Umbilical cord (tissue), 2 donors: Measurements from ENCODE around the gene COL5A1. TPM values are rescaled to one million over a fixed set of nuclear protein-coding genes. Genes with fewer than 3 reads are reported as not detected.
"Not testable (repeated sequence)": the region's sequence is repeated elsewhere in the genome, so short reads cannot be mapped to it uniquely, and the experiment has no call there.

Experiments used
- DNase-seq: peaks from one replicate; pipeline ENCODE4 v3.0.0-alpha.2; 2015; ENCODE audit warnings: low spot score
- total RNA-seq: library from RNA; depleted of rRNA; stranded (reverse); fragments of >200 nt; gene quantifications from one replicate; pipeline ENCODE4 v1.2.3, GENCODE V29; 2014; ENCODE audit warnings: low replicate concordance; ENCODE audit not compliant: insufficient read depth

The COL5A1 gene
- total RNA-seq, 1 donor from 2014 or later, result 1,367 TPM

DNA sequence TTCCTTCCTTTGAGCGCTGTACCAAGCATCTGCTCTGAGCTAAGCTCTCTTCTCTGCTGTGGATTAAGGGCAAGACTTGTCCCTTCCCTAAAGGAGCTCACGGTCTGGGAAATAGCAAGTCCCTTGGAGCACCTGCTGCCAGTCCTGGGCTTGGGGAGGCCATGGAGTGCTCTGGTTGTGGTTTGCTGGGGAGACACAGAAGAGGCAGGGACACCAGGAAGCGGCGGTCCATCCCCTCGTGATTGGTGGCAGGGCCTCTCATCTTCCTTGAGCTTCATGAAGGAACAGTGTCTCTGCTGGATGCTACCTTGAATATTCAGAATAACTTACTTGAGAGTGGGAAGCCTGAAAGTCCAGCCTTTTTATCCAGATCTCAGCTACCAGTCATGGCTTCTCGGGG is 35.3 kb downstream of the COL5A1 start:
- no peak for DNase-seq

DNA sequence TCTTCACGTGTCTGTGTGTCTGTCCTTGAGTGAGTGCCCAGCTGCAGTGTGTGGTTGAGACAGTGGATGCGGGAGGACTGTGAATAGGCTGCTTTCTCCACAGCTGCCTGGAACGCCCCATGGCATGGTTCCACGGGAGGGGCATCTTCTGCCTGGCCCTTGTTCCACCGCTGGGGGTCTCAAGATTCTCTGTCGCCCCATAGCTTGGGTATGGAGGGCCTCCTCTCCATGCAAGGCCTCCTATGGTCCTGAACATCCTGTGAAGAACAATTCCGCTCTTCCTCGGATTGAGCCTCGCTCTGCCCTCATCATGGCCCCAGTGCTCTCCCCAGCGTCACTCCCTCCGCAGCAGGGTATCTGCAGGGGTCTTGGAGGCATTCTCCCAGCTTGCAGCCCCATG is 36.1 kb downstream of the COL5A1 start:
- no peak for DNase-seq

DNA sequence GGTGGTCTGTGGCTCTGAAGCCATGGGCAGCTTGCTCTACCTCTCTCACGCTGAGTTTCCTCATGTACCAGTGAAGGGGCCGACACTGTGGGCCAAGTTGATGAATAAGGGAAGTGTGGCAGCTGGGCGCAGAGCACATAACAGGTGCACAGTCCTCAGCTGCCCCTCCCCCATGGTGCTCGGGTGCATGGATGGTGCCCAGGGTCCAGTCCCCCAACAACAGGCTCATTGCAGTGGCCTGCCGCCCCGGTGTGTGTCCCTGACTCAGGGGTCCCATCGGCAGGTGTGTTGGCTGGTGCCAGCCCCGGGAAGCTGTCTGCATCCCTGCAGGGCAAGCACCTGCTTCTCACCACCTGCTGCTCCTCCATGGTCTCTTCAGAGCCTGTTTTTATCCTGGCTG is 36.6 kb downstream of the COL5A1 start:
- DNase-seq, result no peak

- DNase-seq, result no peak
Observed at GRCh38 chr9:134678666-134679443, 37.3 kb downstream of the COL5A1 start.

DNA sequence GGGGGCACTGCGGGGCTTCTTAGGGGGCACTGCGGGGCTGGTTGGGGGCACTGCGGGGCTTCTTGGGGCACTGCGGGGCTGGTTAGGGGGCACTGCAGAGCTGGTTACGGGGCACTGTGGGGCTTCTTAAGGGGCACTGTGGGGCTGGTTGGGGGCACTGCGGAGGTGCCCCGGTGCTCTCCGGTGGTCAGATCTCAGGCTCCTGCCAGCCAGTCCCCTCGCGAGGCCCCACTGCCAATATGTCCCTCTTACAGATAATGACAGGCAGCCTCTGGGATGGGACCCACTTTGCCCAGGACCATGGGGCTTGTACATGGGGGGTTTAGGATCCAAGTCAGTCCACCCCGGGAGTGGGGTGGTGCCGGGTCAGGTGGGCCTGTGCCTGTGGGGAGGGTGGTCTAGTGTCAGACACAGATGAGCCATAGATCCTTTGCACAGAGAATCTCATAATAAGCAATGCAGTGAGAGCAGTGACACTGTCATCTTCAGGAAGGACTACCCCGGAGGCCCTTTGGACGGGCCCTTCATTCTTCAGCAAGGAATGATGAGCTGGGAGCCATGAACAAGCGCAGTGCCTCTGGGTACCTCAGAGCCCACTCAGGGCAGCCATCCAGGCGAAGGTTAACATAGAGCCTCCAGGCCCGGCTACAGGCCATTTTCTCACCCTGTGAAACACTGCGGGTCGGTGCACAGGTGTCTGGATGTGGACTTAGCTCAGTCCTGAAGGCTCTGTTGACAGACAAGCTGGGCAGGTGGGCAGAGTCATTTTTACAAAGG is 38.2 kb downstream of the COL5A1 start:
- no peak for DNase-seq

- DNase-seq, result no peak
Observed at GRCh38 chr9:134680393-134681060, 38.9 kb downstream of the COL5A1 start.

DNA sequence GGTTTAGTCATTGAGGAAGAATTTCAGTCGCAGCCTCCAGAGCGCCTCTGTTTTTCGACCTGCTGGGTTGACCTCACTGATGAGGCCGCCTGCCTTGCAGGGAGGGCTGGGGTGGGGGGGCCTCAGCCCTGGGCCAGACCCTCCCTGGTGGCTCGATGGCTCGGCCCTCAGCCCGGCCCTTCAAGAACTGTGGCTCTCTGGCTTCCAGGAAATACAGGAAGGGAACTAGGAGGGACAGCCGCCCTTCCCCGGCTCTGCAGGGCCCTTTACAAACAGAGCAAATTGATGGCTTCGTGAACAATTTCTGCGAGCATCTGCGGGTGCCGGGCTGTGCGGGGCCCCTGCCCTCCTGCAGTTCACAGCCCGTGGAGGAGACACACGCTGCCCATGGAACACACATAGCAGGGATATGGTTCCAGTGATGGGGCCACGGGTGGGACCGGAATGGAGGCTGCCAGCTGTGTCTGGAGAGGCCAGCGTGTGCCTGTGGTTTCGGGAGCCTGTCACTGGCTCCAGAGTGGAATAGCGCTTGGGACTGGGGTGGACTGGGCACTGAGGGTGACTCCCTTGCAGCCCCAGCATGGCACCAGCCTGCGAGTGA is 39.6 kb downstream of the COL5A1 start:
- peak; percentile 45 for DNase-seq

- no peak for DNase-seq
Observed at GRCh38 chr9:134682026-134682425, 40.4 kb downstream of the COL5A1 start.

DNA sequence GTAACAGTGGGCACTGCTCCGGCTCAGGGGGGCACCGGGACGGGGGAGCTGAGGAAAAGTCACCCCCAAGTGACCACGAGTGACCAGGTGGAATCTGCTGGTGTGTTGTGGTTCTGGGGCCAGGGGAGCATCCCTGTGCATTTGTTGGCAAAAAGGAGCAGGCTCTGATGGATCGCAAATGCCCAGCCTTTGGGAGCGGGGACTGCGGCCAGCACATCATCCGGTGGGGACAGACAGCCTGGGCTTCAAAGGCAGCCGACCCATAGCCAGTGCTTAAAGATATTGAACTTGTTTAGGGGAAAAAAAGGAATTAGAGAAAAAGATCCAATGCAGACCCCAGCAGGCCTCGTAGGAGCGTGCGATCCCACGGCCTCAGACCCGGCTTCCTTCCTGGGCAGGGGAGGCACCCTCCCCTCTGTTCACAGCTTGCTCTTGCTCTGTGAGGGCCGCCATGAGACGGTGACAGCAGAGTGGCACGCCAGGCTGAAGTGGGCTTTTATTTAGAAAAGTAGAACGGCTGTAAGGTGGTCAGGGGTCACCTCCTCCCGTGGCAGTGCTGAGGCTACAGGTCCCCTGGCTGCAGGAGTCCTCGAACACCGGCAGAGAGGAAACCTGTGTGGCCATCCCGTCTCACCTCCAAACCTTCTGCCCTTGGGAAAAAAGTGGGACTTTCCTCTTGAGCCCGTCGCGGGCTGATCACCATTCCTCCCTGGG is 41.2 kb downstream of the COL5A1 start:
- DNase-seq, result no peak

DNA sequence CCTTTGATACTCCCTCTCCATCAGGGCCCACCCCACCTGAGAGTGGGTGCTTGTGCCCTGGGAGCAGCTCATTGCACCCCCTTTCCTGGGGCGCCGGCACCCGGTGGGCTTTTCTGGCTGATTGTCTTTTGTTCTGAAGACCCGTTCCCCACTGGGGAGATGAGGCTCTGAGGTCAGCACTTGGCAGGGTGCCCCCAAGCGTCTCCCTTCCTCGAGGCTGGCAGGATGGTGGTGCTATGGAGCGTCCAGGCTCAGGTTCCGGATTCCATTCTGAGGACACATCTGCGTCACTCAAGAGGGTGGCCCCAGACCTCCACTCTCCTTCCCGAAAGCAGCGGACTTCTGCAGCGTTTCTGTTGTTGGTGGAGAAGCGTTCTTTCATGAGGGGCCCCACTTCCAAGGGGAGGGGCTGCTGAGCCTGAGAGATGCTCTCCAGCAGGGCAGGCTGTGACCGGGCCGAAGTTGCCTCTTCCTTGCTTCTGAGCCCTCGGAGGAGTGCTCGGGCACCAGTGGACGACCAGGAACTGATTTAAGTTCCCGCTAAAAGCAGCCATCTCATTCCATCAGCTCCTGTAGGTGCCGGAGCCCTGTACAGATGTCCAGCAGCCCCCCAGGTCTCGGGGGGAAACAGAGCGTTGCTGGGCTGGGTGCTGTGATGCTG is 42.2 kb downstream of the COL5A1 start:
- peak; percentile 62 for DNase-seq

DNA sequence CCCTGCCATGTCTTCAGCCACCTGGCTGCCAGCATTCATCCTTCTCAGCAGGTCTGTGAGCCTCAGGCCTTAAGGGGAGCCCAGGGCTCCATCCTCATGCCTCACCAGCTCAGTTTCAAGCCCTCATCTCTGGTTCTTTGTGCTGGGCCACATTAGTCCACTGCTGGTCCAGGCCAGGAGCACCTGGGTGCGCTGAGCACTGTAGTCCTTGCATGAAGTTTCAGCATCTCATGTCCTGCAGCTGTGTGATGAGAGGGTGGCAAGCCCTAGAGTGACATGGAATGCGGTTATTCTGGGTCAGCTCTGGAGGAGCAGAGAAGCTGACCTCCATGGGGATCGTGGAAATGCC is 42.7 kb downstream of the COL5A1 start:
- DNase-seq, result no peak

- not testable (repeated sequence) for DNase-seq
Observed at GRCh38 chr9:134684941-134685340, 43.3 kb downstream of the COL5A1 start.

- DNase-seq, result no peak
Observed at GRCh38 chr9:134685784-134686183, 44.2 kb downstream of the COL5A1 start.

DNA sequence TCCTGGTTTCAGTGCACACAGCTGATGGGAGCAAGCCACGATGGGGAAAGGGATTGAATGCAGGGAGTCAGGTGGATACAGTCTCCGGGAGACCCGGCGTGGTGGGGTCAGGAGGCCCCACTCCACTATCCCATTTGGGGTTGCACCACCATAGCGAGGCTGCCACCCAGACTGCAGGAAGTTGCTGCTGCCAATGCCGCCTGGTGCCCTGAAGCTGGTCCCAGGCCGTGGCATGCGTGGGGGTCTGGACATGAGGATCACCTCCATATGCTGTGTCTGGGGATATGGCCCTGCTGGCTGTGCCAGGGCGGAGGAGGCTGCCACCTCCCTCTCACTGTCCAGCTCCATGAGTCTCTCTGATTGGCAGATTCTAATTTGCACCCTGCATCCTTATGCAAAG is 45.3 kb downstream of the COL5A1 start:
- no peak for DNase-seq

GRCh38 chr9:134687556-134687955 is 46.0 kb downstream of the COL5A1 start:
- no peak for DNase-seq

DNA sequence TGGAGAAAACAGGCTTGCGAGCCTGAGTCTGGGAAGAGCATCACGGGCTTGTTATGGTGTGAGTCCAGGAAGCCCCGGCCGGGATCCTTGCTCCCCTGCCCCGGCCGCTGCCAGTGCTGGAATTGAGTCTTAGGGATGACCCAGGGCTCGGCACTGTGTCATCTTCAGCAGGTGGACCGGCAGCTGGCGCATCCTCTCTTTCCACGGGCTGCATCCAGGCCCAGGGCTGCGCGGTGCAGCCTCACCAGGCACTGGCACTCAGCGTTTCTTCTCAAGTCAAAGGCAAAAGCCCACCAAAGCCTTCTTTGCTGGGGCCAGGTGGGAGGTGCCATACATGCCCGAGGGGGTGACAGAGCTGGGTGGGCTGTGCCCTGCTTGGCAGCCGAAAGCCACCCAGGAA is 46.6 kb downstream of the COL5A1 start:
- DNase-seq, result no peak

GRCh38 chr9:134688661-134689320 is 47.2 kb downstream of the COL5A1 start:
- DNase-seq, result no peak

DNA sequence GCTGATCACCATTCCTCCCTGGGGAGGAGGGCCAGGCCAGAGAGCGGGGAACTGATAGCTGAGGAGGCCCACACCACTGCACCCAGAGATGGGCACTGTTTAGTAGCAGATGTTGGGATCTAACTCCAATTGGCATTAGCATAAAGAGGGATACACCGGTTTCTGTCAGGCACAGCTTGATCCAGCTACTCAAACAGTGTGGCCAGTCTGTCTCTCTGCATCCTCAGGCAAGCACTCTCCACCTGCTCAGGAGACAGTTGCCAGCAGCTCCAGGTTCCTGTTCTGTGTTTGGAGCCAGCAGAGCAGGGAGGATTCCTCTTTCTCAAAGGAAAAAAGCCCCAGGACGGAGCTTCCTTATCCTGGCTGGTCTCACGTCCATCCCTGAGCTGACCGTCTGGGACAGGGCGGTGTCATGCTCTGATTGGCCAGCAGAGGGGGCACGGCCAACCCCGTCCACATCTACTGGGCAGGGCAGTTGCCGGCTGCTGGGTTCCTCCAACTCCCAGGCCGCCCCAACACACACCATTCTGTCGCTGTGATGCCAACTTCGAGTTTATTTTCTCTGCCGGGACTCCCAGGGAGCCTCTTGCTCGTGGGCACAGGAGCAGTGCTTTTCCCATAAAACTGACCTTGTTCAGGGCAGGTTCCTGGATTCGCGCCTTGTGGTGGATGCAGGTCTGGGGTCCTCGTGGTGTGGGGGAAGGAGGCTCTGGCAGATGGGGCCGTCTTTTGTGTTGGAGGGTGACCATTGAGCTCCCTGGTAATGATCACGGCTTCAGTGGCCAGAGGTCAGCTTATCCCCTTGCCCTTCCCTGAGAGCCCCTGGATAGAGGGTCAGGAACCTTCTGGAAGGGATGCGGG is 47.9 kb downstream of the COL5A1 start:
- peak; percentile 54 for DNase-seq

DNA sequence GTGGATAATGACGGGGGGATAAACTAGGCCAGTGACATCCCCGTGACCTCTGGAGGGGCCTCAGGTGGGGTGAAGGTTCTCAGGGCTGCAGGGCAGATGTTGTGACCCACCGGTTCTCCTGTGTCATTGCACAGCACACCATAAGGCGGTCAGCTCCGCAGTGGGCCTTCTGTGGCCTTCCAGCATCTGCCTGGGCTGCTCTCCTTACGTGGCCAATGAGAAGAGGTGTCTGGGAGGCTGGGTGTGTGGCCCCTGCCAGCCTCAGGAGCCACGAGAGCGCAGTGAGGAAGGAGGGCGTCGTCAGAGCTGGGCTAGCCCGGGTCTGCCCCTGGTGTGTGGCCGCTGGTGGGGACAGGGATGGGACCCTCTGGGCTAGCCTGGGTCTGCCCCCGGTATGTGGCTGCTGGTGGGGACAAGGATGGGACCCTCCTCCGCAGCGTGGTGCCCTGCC is 48.7 kb downstream of the COL5A1 start:
- DNase-seq, result no peak
